Left kidney (tissue), 8 donors: ENCODE data around the gene ITPRID1. TPM values are rescaled to one million over a fixed set of nuclear protein-coding genes. Genes with fewer than 3 reads are reported as not detected.
"Not testable (repeated sequence)": the region's sequence is repeated elsewhere in the genome, so short reads cannot be mapped to it uniquely, and the experiment has no call there.

Source experiments
- DNase-seq: peaks from one replicate; pipeline ENCODE4 v3.0.0-alpha.2; 2013
- long read RNA-seq, 8 donors: transcript quantifications; one replicate each; lab custom pipeline, GENCODE V29; 2026
- polyA plus RNA-seq: library from polyadenylated mRNA; unstranded; fragments of 120-200 nt; gene quantifications from one replicate; pipeline ENCODE4 v1.2.1, GENCODE V29; 2013; ENCODE audit not compliant: insufficient read length

ITPRID1 gene
- polyA plus RNA-seq: not detected
- long read RNA-seq, donor 1: 0 reads
- long read RNA-seq, donor 2: 0 reads
- long read RNA-seq, donor 3: 0 reads
- long read RNA-seq, donor 4: 0 reads
- long read RNA-seq, donor 5: 0 reads
- long read RNA-seq, donor 6: 0 reads
- long read RNA-seq, donor 7: 0 reads
- long read RNA-seq, donor 8: 0 reads

DNA sequence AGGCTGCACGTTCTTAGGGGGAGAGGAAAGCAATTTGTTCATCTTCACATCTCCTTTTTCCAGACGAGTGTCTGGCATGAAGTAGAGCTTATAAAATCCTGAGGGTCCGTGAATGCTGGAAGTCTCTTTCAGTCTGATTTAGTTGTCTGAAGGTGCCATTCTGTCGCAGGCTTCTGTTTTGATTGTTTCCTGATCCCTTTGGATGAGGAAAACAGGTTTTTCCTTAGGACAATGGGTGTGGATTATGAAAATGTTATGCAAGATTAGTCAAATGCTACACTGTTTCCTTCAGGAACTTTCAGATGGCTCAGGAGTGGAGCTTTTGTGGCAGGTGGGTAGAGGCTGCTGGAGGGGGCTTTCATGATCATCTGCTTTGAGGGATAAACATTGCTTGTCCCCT is at the start of gene ITPRID1:
Gene ITPRID1 (plus strand): TSS at position 301 of the 400 bp plus-strand sequence. CDS start 38,935 bp downstream, outside the sequence.
- no peak for DNase-seq

DNA sequence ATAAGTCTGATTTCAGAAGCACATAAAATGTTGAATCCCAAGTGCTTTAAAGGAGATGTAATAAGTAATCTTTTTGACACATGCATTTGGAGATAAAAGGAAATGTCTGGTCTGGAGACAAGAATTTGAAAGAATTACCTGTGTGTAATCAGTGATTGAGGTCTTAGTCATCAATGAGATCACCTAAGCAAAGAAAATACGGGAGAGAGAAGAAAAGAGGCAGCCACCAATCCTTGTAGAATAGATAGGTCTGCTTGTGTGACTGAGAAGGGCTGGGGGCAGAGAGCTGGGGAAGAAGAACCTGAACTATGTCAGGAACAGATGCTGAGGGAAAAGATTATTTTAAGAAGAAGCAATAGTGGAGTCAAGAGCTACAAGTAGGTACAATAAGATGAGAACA is 49.3 kb upstream of the ITPRID1 start:
- DNase-seq: no peak

DNA sequence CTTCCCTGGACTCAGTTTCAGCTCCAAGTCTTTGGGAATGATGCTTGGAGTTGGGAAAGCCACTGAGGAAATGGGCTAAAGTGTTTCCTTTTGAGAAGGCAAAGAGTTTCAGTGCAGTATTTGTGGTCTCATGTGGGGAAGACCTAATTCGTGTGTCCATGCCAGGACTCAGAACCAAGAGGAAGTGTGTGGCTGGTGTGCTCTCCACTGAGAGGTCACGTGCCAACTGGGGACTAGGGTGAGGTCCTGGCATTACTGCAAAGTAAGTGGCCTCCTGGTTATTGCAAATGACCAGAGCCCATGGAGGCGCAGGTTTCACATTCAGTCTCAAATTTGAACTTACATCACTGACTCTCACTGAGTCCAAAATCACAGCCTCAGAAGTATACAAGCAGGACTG is 48.6 kb upstream of the ITPRID1 start:
- DNase-seq: no peak

DNA sequence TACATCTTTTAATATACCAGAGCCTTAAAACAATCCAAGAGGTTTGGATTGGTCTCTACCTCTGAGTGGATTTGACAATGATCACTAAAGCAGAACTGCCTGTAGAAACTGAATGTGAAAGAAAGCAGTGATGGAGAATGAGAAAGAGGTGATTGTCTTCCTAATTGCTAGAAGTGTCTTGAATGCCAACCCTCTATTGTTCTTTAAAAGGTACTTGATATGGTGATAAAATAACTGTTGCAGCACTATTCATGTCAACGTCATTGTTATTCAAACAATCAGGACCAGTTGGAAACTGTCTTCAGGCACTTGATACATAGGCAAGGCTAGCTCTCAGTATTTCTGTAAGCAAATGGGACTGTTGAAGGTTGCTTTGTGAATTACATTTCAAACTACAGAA is 47.9 kb upstream of the ITPRID1 start:
- DNase-seq: no peak

DNA sequence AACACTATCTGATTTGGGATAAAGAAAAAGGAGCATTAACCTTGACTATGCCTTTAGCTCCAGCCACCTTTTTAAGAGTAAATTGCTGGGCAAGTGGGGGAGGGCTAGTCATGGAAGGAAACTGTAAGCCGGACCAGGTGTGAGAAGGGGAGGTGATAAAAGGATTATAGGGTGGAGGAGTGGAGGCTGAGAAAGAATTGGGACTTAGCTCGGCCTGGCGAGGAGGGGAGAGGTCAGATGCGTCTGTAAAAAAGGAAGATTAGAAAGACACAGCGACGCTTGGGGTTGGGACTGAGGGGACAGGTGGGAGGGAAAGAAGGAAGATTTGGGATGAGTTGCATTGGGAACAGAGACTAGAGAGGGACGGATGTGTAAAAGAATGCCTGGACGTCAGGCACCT is 43.0 kb upstream of the ITPRID1 start:
- DNase-seq: not testable (repeated sequence)

DNA sequence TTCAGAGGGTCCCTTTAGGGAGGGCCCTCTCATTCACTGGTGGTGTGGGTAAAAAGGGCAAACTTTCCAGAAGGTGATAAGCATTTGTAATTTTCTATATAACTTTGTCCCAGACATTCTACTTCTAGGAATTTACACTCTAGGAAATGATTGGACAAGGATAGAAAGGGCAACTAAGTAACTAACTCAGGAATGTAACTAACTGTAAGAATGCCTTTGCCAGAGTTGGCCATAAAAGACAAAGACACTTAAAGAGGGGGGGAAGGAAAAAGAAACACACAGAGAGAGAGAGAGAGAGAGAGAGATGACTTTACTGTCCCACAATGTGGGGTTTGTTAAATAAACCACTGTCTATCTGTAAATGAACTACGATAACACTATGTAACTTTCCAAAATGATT is 38.5 kb upstream of the ITPRID1 start:
- DNase-seq: no peak

DNA sequence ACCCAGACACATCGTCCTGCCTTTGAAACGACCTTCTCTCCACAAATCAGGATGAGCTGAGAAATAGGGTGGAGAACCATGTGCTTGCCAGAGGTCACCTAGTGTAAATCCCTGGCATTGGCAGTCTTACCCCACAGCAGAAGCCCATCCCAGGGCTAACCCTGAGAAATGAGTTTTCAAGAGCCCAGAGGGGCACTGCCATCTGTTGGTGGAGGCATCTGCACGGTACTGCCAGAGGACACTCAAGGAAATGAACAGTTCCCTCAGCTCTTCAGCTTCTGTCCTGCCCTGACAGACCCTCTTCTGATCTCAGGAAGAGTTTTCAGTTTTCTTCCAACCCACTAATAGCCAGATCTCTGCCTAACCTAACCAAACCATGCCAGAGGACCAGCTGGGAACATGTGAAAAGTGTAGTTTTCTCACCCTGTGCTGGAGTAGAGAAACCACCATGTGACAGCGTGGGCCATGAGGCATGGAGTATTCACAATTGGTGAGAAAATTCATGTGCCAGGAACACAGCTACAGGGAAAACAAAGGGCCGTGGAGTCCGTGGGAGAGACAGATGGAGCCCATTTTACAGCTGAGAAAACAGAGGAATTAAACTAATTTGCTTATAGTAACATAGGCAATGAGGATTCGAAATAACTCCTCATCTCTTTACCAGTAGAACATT is 37.7 kb upstream of the ITPRID1 start:
- no peak for DNase-seq

DNA sequence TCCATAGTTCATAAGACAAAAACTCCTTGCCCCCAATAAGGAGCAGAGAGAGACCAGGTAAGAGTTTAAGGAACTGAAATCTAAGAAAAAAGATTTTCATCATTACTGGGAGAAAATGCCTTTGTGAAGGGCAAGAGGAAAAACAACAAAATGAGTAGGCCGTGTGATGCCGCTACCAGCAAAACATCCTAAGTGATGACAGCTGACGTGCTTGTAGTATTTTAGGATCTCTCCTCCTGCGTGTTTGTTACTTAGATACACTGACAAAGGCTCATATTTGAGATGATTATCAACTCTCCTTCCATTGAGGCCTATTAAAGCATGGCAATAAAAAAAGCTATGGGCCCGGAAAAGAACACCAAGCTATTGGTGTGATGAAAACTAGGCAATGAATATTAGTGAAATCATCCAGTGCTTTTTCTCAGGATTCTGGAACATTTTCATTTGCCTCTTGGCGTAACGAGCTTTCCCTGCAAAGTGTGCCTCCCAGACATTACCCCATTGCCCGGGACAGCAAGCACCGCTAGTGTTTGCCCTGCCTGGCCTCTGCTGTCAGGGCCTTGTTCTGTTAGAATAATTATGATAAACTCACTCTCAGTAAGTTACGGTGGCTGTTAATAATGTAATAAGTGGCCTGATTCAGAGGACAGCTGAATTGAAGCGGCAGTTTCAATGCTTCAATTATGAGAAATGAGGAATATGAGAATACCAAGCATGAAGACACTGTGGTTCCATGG is 36.8 kb upstream of the ITPRID1 start:
- no peak for DNase-seq

DNA sequence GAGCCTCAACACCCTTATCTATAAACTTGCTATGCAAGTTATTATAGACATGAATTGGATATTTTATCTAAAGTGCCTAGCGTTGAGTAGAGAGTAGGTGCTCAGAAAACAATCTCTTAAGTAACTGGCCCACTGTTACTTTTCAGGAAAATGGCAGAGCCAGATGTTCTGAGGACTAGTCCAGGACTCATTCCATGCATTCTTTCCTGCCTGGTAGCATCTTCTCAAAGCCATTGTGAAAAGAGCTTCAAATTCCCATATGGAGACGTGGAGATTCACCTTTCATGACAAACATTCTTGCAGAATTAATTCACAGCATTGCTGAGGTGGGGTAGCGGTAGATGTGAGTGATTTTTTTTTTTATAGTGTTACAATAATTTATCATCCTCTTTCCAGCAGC is 35.9 kb upstream of the ITPRID1 start:
- no peak for DNase-seq

DNA sequence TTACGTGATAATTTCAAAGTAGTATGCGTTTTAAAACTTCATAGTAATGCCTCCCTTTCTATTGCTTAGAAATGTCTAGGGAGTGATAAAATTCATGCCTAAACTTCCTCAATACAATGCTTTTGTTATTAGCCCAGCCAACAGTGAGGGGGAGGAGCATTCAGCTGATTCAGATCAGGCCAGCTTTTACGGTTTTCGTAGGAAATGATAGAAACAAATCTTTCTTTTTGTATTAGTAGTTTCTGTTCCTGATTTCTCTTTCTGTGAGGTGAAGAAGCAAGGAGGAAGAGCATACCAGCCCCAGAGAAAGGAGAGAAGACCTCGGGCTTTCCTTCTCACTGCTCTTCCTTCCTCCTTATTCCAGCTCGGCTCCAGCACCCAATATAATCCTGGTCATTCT is 35.2 kb upstream of the ITPRID1 start:
- DNase-seq: no peak

DNA sequence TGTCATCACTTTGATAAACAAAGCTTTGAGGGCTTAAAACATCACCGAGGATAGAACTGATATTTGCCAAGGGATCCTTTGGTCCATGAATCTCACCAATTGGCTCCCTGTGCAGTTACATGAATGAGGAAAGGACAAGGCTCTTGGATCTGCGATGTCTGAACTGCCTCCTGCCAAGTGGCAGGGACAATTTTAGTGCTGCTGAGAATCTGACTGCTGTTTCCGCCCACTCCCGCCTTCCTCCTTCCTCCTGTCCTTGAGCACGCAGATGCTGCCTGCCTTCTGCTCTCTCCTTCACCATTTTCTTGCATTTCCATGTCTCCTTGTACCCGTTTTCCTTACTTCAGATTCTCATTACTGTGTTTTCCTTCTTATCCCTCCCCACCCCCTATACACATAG is 26.8 kb upstream of the ITPRID1 start:
- no peak for DNase-seq

DNA sequence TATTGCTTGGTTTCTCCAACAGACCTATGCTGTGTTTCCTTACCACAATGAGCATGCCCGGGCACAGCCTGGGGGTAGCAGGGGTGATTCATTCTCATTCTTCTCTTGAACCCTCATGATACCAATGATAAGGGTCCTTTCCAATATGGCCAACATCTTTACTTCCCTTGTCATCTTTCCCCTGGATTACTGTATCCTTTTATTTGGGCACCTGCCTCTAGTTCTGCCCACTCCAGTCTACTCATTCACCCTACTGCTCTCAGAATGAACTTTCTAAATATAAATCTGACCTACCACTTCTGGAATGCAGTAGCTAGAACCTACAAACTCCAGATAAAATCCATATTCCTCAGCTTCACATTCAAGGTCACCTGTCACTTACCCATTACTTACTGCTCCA is 26.4 kb upstream of the ITPRID1 start:
- no peak for DNase-seq

DNA sequence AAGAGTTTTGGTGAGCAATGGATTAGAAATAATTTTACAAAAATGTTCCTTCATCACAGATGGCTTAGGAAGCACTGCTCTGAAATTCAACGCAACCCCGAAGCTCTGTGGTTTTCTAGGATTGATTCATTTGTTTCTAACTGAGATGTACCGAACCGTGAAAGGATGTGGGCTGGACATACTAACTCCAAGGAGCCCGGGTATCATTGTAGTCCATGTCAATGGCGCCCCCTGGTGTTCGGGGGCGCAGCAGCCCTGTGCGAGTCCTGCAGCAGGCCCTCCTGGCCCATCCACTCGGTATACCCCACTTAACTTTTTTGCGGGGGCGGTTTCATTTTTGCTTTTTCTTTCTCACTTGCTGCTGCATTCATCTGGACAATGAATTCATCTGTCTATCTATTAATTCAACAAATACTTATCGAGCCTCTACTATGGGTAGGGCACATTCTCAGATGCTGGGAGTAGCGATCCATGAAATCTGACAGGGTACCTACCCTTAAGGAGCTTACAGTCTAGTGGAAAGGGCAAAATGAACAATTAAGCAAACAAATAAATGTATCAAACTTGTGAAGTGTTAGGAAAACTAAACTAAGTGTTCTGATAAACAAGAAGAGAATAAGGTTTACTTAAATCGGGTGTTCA is 25.2 kb upstream of the ITPRID1 start:
- no peak for DNase-seq

DNA sequence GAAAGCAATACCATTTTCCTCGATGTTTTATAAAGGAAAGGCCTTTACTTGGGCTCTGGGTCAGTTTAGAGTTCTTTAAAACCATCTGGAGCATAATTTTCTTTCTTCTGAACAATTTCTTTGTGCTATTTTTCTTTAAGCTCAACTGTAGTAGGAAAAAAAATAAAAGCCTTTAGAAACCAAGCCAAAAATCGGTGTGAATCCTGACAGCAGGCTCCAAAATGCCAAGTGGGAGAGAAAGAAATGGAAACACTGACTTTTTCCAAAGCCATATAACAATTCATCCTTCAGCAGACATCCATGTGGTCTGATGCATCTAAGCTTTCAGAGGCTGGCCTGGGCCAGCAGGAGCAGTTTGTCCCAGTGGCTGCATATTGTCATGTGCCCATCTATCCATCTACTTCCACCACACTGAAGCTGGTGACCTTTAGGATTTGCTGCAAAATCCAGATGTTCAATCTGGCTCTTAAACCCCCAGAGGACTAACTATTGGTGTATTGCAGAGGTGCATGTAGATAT is 23.0 kb upstream of the ITPRID1 start:
- no peak for DNase-seq

DNA sequence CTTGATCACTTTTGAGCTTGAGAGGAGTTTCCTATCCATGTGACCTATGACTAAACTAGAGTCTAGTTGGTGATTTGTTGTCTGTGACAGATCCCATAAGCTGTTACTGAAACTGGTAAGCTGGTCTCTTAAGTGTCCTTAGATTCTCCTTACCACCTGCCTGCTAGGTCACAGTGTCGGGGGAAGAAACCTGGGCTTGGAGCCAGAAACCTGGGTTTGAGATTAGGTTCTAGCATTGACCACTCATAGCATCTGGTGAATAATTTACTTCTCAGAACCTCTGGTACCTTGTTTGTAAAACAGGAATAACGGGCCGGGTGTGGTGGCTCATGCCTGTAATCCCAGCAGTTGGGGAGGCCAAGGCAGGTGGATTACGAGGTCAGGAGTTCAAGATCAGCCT is 21.8 kb upstream of the ITPRID1 start:
- DNase-seq: no peak

DNA sequence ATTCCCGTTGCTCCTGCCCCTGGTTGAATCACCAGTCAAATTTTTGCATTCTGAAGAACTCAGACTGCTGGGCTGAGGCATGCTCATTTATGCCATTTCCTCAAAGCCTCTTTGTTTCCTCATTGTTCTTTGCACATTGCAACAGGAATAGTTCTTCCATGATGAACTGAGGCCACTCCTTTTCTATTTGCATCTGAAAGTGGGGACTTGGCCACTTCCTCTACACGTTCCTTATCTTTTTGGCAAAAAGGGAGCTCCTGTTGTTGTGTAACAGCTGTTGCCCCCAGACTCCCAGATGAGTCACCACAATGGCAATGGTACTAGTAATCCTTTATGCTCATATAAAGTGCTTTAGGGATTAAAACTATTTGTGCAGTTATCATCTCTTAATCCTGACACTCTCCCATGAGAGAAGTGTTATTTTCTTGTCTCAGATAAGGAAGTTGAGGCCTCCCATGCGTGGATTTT is 20.1 kb upstream of the ITPRID1 start:
- no peak for DNase-seq

DNA sequence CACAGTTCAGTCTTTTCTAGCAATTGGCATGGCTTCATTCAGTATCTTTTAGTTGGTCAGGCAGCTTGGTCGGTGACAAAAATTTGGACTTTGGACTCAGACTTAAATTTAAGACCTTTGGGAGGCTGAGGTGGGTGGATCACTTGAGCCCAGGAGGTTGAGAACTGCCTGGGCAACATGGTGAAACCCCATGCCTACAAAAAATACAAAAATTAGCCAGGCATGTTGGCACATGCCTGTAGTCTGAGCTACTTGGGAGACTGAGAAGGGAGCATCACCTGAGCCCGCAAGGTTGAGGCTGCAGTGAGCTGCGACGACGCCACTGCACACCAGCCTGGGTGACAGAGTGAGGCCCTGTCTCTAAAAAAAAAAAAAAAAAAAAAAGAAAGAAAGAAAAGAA is 19.5 kb upstream of the ITPRID1 start:
- DNase-seq: no peak

DNA sequence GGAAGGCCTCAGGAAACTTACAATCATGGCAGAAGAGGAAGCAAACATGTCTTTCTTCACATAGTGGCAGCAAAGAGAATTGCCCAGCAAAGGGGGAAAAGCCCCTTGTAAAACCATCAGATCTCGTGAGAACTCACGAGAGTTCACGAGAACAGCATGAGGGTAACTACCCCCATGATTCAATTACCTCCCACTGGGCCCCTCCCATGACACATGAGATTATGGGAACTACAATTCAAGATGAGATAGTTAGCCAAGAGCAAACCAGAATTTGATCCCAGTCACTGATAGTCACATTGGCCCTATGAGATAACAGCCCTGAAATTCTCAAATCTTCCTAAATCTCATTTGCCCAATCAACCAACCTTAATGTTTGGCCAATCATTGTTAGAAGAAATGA is 18.2 kb upstream of the ITPRID1 start:
- DNase-seq: no peak

DNA sequence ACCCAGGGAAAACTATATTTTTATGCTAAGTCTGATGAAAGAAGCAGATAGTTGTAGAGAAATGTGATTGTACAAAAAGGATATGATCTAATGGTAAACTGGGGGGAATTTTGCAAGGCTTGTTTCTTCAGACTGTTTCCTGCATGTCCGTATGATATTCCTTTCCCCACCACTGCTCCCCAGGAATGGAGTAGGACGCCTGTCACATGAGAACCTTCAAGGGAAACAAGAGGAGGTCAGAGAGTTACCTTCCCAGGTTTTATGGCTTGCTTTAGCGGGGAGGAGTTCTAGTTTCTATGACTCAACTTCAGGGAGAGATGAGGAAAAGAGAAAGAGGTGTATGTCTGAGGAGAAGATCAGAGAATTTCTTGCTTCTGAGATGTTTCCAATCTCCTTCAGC is 16.4 kb upstream of the ITPRID1 start:
- DNase-seq: peak; percentile 53

DNA sequence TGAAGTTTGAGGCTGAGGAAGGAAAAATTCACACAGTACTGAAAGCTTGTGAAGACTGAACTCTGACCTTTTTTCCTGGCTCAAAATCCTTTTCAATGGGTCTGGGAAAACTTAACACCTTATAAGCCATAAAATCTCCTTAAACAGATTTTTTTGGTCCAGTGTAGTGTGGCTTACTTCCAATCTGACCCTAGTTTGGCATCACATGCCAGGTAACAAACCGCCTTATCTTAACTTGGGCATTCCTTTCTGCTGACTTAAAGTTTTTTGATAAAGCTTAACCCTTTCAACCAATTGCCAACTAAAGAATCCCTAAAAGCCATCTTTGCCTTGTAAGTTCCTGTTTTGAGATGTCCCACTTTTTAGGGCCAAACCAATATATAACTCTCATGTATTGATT is 13.2 kb upstream of the ITPRID1 start:
- DNase-seq: no peak

DNA sequence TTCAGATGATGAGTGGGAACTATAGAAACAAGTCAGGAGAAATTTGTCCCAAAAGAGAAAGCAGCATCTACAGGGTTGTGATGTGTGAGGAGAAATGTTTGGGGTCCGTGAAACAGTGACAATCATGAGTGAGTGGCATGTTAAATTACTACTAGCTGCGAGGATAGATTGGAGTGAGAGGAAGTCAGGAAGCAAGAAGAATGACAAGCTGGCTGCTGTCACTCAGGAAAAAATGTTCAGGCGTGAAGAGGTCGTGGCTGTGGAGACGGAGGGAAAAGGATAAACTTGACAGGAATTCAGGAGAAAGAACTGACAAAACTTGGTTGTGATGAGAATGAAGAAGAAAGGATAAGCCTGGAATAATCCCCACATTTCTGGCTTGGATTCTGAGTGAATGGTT is 5.1 kb upstream of the ITPRID1 start:
- DNase-seq: no peak

DNA sequence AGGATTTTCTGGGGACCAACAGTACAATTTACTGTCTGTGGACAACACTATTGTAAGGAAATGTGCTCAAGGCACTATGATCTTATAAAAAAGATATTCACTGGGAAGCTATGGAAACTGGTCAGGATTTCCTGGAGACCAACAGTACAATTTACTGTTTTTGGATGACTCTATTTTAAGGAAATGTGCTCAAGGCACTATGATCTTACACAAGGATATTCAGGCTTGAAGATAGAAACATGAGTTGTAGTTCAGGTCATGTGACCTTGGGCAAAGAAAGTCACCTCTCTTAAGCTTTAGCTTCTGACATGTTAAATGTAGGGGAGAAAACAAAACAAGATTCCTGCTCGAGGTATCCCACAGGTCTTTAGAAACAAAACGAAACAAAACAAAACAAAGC is 1.7 kb upstream of the ITPRID1 start:
- DNase-seq: no peak
